SK-N-SH treated with all-trans-retinoic acid at 6 μM for 48 hours (cell line): Measurements from ENCODE around the gene TTC29.

Experiments used
- ATAC-seq: fragments of 200-7000 bp; cut with Tn5 transposase; 3 replicates; pipeline ENCODE4 v1.9.1; 2020; ENCODE audit warnings: mild to moderate bottlenecking, moderate library complexity
- ARNTL ChIP-seq: fragments of 450-650 bp; formaldehyde crosslinking; IDR thresholded peaks from 2 replicates; pipeline ENCODE4 v1.5.0; 2020; ENCODE audit warnings: low read depth, mild to moderate bottlenecking, moderate library complexity, borderline replicate concordance
- BACH2 ChIP-seq: fragments of 250-450 bp; sonication (Bioruptor Pico); IDR thresholded peaks from 2 replicates; pipeline ENCODE4 v1.9.0; 2021; ENCODE audit warnings: mild to moderate bottlenecking, borderline replicate concordance
- CSDC2 ChIP-seq: fragments of 250-450 bp; sonication (Bioruptor Pico); IDR thresholded peaks from 2 replicates; pipeline ENCODE4 v1.5.0; 2020; ENCODE audit warnings: mild to moderate bottlenecking, moderate library complexity
- CSRNP3 ChIP-seq: fragments of 250-450 bp; sonication (Bioruptor Pico); IDR thresholded peaks from 2 replicates; pipeline ENCODE4 v1.5.1; 2021; ENCODE audit warnings: mild to moderate bottlenecking, moderate library complexity
- ESRRG ChIP-seq: fragments of 250-450 bp; sonication (Bioruptor Pico); IDR thresholded peaks from 2 replicates; pipeline ENCODE4 v1.6.1; 2021; ENCODE audit warnings: mild to moderate bottlenecking
- GLIS3 ChIP-seq: fragments of 250-450 bp; sonication (Bioruptor Pico); IDR thresholded peaks from 2 replicates; pipeline ENCODE4 v1.5.0; 2020; ENCODE audit warnings: mild to moderate bottlenecking, moderate library complexity
- ISL1 ChIP-seq: fragments of 250-450 bp; sonication (Bioruptor Pico); IDR thresholded peaks from 2 replicates; pipeline ENCODE4 v2.1.2; 2022; ENCODE audit warnings: mild to moderate bottlenecking, moderate library complexity
- OSR1 ChIP-seq: fragments of 250-450 bp; sonication (Bioruptor Pico); IDR thresholded peaks from 2 replicates; pipeline ENCODE4 v1.8.0; 2022; ENCODE audit warnings: moderate library complexity, mild to moderate bottlenecking, inconsistent platforms
- RARB ChIP-seq: fragments of 250-450 bp; sonication (Bioruptor Pico); IDR thresholded peaks from 2 replicates; pipeline ENCODE4 v1.8.0; 2021; ENCODE audit warnings: mild to moderate bottlenecking, moderate library complexity
- TCF4 ChIP-seq: fragments of 250-450 bp; sonication (Bioruptor Pico); IDR thresholded peaks from 2 replicates; pipeline ENCODE4 v1.8.0; 2021; ENCODE audit warnings: mild to moderate bottlenecking, moderate library complexity, borderline replicate concordance
- TOX ChIP-seq: fragments of 250-450 bp; sonication (Bioruptor Pico); IDR thresholded peaks from 2 replicates; pipeline ENCODE4 v1.8.0; 2021; ENCODE audit warnings: mild to moderate bottlenecking, moderate library complexity, borderline replicate concordance
- ZC3H10 ChIP-seq: fragments of 250-450 bp; sonication (Bioruptor Pico); IDR thresholded peaks from 2 replicates; pipeline ENCODE4 v1.5.1; 2021; ENCODE audit warnings: mild to moderate bottlenecking, moderate library complexity
- ZFP3 ChIP-seq: fragments of 250-450 bp; sonication (Bioruptor Pico); IDR thresholded peaks from 2 replicates; pipeline ENCODE4 v1.5.0; 2020; ENCODE audit warnings: mild to moderate bottlenecking, moderate library complexity
- ZFP30 ChIP-seq: fragments of 450-650 bp; formaldehyde crosslinking; IDR thresholded peaks from 2 replicates; pipeline ENCODE4 v1.5.0; 2022; ENCODE audit warnings: mild to moderate bottlenecking, moderate library complexity
- ZNF70 ChIP-seq: fragments of 450-650 bp; formaldehyde crosslinking; IDR thresholded peaks from 2 replicates; pipeline ENCODE4 v1.5.0; 2020; ENCODE audit warnings: mild to moderate bottlenecking, moderate library complexity
- ZNF8 ChIP-seq: fragments of 450-650 bp; formaldehyde crosslinking; IDR thresholded peaks from 2 replicates; pipeline ENCODE4 v1.5.0; 2020; ENCODE audit warnings: mild to moderate bottlenecking, moderate library complexity
- TF ChIP-seq, protein P1 (sequence below): fragments of 250-450 bp; sonication (Bioruptor Pico); IDR thresholded peaks from 2 replicates; pipeline ENCODE4 v1.8.0; 2020; ENCODE audit warnings: mild to moderate bottlenecking, moderate library complexity, borderline replicate concordance
- TF ChIP-seq, protein P2 (sequence below): fragments of 250-450 bp; sonication (Bioruptor Pico); IDR thresholded peaks from 2 replicates; pipeline ENCODE4 v1.8.0; 2021; ENCODE audit warnings: low read depth, mild to moderate bottlenecking, moderate library complexity, borderline replicate concordance
- TF ChIP-seq, protein P3 (sequence below): fragments of 250-450 bp; sonication (Bioruptor Pico); IDR thresholded peaks from 2 replicates; pipeline ENCODE4 v1.5.1; 2020; ENCODE audit warnings: low read depth, mild to moderate bottlenecking, moderate library complexity
- TF ChIP-seq, protein P4 (sequence below): fragments of 250-450 bp; sonication (Bioruptor Pico); IDR thresholded peaks from 2 replicates; pipeline ENCODE4 v1.5.0; 2020; ENCODE audit warnings: mild to moderate bottlenecking, moderate library complexity

The TTC29 gene

DNA sequence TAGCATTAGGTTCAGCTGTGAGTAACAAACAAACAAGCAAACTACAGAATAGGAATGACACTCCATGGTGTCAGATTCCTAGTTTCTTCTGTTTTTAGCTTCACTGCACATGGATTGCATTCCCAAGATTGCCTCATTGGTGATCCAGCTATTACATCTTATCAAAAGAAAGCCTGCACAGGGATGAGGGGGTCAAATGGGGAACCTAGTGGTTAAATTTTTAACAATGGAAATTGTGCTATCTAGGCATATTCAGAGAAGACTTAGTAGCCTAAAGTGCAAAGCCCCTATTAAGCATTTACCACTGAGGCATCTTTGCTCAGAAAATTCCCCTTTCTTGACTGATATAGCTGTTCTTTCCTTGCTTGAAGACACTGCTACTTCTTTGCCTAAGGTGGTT lies 3.9 kb upstream of the TTC29 start (continued):
- TF ChIP-seq, protein P1, sequence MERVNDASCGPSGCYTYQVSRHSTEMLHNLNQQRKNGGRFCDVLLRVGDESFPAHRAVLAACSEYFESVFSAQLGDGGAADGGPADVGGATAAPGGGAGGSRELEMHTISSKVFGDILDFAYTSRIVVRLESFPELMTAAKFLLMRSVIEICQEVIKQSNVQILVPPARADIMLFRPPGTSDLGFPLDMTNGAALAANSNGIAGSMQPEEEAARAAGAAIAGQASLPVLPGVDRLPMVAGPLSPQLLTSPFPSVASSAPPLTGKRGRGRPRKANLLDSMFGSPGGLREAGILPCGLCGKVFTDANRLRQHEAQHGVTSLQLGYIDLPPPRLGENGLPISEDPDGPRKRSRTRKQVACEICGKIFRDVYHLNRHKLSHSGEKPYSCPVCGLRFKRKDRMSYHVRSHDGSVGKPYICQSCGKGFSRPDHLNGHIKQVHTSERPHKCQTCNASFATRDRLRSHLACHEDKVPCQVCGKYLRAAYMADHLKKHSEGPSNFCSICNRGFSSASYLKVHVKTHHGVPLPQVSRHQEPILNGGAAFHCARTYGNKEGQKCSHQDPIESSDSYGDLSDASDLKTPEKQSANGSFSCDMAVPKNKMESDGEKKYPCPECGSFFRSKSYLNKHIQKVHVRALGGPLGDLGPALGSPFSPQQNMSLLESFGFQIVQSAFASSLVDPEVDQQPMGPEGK (CRISPR knock-in tag): no peak
- TF ChIP-seq TOX (no peak), ISL1 (no peak), CSRNP3 (CRISPR knock-in tag) (no peak), ZC3H10 (CRISPR knock-in tag) (no peak), ESRRG (CRISPR knock-in tag) (no peak), TCF4 (CRISPR knock-in tag) (no peak), CSDC2 (CRISPR knock-in tag) (no peak), ZFP3 (CRISPR knock-in tag) (no peak)

DNA sequence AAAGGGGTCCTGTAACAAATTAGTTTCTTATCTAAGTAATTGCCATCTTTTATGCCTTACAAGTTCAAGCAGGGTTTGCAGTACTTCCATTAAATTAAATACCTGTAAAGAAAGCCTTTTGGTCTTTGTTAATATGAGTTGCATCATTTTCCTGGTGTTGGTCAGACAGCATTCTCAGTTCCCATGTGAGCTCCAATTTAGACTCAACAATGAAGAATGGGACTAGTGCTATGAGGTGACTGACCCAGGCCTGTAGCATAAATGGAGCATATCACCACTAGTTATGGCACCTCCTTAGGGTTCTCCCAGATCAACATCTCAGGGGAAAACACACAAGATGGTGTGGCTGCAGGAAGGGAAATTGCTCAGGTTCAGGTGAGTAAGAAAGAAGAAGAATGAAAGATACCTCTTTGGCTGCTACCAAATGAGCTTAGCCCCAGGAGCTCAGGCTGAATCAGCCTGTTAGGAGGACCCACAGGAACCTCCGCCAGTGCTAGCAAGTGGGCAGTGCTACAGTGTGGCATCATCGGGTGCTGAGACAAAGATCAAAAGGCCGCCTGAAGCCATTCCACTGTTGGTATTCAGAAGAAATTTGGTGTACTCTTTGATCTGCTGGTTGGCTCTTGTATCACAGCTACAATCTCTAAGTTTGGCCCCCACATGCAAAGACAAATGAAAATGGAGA lies 1.8 kb downstream of the TTC29 start:
- ATAC-seq: no peak

More for the DNA sequence above, 1.8 kb downstream of the TTC29 start:
- no peak for TF ChIP-seq ZC3H10 (CRISPR knock-in tag)
- TF ChIP-seq RARB (CRISPR knock-in tag): no peak
- TF ChIP-seq OSR1: no peak
- TF ChIP-seq ZFP3 (CRISPR knock-in tag): no peak
- TF ChIP-seq ARNTL (CRISPR knock-in tag): no peak
- TF ChIP-seq, protein P2, sequence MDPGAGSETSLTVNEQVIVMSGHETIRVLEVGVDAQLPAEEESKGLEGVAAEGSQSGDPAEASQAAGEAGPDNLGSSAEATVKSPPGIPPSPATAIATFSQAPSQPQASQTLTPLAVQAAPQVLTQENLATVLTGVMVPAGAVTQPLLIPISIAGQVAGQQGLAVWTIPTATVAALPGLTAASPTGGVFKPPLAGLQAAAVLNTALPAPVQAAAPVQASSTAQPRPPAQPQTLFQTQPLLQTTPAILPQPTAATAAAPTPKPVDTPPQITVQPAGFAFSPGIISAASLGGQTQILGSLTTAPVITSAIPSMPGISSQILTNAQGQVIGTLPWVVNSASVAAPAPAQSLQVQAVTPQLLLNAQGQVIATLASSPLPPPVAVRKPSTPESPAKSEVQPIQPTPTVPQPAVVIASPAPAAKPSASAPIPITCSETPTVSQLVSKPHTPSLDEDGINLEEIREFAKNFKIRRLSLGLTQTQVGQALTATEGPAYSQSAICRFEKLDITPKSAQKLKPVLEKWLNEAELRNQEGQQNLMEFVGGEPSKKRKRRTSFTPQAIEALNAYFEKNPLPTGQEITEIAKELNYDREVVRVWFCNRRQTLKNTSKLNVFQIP (CRISPR knock-in tag): no peak
- TF ChIP-seq CSRNP3 (CRISPR knock-in tag): no peak
- TF ChIP-seq ZFP30: no peak
- no peak for TF ChIP-seq ZNF70 (CRISPR knock-in tag)
- no peak for TF ChIP-seq TOX
- TF ChIP-seq, protein P3, sequence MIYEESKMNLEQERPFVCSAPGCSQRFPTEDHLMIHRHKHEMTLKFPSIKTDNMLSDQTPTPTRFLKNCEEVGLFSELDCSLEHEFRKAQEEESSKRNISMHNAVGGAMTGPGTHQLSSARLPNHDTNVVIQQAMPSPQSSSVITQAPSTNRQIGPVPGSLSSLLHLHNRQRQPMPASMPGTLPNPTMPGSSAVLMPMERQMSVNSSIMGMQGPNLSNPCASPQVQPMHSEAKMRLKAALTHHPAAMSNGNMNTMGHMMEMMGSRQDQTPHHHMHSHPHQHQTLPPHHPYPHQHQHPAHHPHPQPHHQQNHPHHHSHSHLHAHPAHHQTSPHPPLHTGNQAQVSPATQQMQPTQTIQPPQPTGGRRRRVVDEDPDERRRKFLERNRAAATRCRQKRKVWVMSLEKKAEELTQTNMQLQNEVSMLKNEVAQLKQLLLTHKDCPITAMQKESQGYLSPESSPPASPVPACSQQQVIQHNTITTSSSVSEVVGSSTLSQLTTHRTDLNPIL (CRISPR knock-in tag): no peak
- TF ChIP-seq ESRRG (CRISPR knock-in tag): no peak
- TF ChIP-seq, protein P4, sequence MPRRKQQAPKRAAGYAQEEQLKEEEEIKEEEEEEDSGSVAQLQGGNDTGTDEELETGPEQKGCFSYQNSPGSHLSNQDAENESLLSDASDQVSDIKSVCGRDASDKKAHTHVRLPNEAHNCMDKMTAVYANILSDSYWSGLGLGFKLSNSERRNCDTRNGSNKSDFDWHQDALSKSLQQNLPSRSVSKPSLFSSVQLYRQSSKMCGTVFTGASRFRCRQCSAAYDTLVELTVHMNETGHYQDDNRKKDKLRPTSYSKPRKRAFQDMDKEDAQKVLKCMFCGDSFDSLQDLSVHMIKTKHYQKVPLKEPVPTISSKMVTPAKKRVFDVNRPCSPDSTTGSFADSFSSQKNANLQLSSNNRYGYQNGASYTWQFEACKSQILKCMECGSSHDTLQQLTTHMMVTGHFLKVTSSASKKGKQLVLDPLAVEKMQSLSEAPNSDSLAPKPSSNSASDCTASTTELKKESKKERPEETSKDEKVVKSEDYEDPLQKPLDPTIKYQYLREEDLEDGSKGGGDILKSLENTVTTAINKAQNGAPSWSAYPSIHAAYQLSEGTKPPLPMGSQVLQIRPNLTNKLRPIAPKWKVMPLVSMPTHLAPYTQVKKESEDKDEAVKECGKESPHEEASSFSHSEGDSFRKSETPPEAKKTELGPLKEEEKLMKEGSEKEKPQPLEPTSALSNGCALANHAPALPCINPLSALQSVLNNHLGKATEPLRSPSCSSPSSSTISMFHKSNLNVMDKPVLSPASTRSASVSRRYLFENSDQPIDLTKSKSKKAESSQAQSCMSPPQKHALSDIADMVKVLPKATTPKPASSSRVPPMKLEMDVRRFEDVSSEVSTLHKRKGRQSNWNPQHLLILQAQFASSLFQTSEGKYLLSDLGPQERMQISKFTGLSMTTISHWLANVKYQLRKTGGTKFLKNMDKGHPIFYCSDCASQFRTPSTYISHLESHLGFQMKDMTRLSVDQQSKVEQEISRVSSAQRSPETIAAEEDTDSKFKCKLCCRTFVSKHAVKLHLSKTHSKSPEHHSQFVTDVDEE (CRISPR knock-in tag): no peak
- no peak for TF ChIP-seq GLIS3 (CRISPR knock-in tag)
- no peak for TF ChIP-seq ZNF8 (CRISPR knock-in tag)
- no peak for TF ChIP-seq BACH2 (CRISPR knock-in tag)
- TF ChIP-seq ISL1: no peak
- no peak for TF ChIP-seq TCF4 (CRISPR knock-in tag)
- TF ChIP-seq, all 23 proteins: peak for 0
